ENCODE data around the gene MALAT1.

- peak; percentile 49; the same call in 1 of the 2 replicates for TF ChIP-seq CTCF (CRISPR knock-in tag; IDR thresholded peaks at IDR 0.05)
- TF ChIP-seq ZFP82 (CRISPR knock-in tag; IDR thresholded peaks at IDR 0.05; ENCODE audit: borderline replicate concordance) = no peak
- peak; percentile 64; the same call in 1 of the 2 replicates for TF ChIP-seq IRF2 (CRISPR knock-in tag; IDR thresholded peaks at IDR 0.05)
- no peak for TF ChIP-seq ZNF781 (CRISPR knock-in tag; IDR thresholded peaks at IDR 0.05; ENCODE audit: borderline replicate concordance, not compliant biosample characterization)
- TF ChIP-seq ZNF746 (CRISPR knock-in tag; IDR thresholded peaks at IDR 0.05) = no peak; the same call in 1 of the 2 replicates
- TF ChIP-seq YY1 (IDR thresholded peaks at IDR 0.05; ENCODE audit: insufficient read depth, insufficient replicate concordance, low read depth, low read length) = no peak
- no peak for TF ChIP-seq ELK4 (CRISPR knock-in tag; IDR thresholded peaks at IDR 0.05; ENCODE audit: borderline replicate concordance)
- TF ChIP-seq ZNF24 (IDR thresholded peaks at IDR 0.05) = no peak
- peak; percentile 91; the same call in 1 of the 2 replicates for TF ChIP-seq MYNN (CRISPR knock-in tag; IDR thresholded peaks at IDR 0.05; ENCODE audit: low read depth)
- TF ChIP-seq ZFYVE20 (CRISPR knock-in tag; IDR thresholded peaks at IDR 0.05; ENCODE audit: borderline replicate concordance, low read depth) = no peak
- TF ChIP-seq, protein P1, sequence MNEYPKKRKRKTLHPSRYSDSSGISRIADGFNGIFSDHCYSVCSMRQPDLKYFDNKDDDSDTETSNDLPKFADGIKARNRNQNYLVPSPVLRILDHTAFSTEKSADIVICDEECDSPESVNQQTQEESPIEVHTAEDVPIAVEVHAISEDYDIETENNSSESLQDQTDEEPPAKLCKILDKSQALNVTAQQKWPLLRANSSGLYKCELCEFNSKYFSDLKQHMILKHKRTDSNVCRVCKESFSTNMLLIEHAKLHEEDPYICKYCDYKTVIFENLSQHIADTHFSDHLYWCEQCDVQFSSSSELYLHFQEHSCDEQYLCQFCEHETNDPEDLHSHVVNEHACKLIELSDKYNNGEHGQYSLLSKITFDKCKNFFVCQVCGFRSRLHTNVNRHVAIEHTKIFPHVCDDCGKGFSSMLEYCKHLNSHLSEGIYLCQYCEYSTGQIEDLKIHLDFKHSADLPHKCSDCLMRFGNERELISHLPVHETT (CRISPR knock-in tag; conservative IDR thresholded peaks at IDR 0.05) = no peak
- TF ChIP-seq, protein P2, sequence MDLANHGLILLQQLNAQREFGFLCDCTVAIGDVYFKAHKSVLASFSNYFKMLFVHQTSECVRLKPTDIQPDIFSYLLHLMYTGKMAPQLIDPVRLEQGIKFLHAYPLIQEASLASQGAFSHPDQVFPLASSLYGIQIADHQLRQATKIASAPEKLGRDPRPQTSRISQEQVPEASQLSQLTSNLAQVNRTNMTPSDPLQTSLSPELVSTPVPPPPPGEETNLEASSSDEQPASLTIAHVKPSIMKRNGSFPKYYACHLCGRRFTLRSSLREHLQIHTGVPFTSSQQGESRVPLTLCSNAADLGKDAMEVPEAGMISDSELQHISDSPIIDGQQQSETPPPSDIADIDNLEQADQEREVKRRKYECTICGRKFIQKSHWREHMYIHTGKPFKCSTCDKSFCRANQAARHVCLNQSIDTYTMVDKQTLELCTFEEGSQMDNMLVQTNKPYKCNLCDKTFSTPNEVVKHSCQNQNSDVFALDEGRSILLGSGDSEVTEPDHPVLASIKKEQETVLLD (CRISPR knock-in tag; IDR thresholded peaks at IDR 0.05; ENCODE audit: low read depth) = no peak
Observed at GRCh38 chr11:65487467-65488272, 11.2 kb upstream of the MALAT1 start.

Data from HepG2 (cell line).